T-helper 22 cell (primary cell): ENCODE data around the gene BCAS3.
"Not testable (repeated sequence)": the region's sequence is repeated elsewhere in the genome, so short reads cannot be mapped to it uniquely, and the experiment has no call there.

Experiments
- DNase-seq: peaks from one replicate; pipeline ENCODE4 v3.0.0-alpha.2; 2020; ENCODE audit warnings: low read depth

Gene BCAS3

GRCh38 chr17:60677308-60678117 is at the start of gene BCAS3:
TSS of gene BCAS3 (plus strand) at chr17:60677851.
- peak; percentile 96 for DNase-seq

DNA sequence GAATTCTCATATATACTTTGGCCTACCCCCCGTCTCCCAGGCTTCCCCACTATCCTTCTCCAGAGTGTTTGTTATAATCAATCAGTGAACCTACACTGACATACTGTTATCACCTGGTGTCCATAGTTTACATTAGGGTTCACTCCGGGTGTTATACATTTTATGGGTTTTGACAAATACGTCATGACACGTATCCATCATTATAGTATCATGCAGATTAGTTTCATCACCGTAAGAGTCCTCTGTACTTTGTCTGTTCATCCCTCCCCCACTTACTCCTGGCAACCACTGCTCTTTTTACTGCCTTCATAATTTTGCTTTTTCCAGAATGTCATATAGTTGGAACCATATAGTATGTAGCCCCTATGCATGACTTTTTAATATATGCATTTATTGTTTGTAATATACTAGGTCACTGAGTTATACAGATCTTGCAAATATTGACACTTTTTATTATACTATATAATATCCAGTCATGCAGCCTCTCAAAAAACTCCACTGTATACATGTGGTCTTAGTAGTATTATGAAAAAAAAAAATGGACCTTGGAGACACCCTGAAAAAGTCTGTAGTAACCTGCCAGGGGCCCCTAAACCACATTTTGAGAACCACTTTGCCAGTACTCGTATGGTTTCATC is 49.3 kb upstream of the BCAS3 start:
- DNase-seq = no peak

GRCh38 chr17:60629120-60629519 is 48.5 kb upstream of the BCAS3 start:
- DNase-seq = no peak

- no peak for DNase-seq
These were observed 47.3 kb upstream of the BCAS3 start for GRCh38 chr17:60630352-60630751.

DNA sequence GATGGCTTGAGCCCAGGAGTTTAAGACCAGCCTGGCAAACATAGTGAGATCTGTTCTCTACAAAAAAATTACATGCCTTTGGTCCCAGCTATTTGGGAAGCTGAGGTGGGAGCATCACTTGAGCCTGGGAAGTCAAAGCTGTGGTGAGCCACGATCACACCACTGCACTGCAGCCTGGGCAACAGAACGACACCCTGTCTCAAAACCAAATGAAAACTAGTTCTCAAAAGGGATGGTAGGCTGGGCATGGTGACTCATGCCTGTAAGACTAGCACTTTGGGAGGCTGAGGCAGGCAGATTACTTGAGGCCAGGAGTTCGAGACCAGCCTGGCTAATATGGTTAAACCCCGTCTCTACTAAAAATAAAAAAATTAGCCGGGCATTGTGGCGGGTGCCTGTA is 46.5 kb upstream of the BCAS3 start:
- no peak for DNase-seq

DNA sequence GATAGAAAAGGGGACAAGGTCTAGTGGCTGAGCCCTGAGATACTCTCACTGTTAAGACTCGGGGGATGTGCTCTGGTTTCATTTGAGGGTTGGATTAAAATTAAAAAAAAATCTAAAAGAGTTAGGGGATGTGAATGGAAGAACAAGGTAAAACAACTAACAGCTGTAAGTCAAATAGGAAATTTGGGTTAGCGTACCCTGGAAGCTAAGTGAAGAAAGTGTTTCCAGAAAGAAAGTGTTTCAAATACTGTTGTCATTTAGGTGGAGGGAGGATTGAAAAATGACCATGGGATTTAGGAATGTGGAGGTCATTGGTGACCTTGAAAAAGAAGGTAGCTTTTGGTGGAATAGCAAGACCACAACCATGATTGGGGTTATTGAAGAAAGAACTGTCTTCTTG is 40.0 kb upstream of the BCAS3 start:
- no peak for DNase-seq

DNA sequence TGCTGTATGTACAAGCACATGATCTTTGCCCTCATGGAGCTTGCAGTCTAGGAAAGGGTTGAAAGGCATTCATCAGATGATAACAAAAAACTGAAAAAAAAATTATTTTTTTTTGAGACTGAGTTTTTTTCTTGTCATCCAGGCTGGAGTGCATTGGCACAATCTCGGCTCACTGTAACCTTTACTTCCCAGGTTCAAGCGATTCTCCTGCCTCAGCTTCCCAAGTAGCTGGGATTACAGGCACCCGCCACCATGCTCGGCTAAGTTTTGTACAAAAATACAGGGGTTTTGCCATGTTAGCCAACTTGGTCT is 38.7 kb upstream of the BCAS3 start:
- no peak for DNase-seq

GRCh38 chr17:60640503-60640902 is 37.1 kb upstream of the BCAS3 start:
- no peak for DNase-seq

DNA sequence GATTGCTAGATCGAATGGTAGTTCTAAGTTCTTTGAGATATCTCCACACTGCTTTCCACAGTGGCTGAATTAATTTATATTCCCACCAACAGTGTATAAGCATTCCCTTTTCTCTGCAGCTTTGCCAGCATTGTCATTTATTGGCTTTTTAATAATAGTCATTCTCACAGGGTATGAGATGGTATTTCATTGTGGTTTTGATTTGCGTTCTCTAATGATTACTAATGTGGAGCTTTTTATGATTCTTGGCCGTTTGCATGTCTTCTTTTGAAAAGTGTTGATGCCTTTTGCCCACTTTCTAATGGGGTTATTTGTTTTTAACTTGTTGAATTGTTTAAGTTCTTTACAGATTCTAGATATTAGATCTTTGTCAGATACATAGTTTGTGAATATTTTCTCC is 36.5 kb upstream of the BCAS3 start:
- no peak for DNase-seq

DNA sequence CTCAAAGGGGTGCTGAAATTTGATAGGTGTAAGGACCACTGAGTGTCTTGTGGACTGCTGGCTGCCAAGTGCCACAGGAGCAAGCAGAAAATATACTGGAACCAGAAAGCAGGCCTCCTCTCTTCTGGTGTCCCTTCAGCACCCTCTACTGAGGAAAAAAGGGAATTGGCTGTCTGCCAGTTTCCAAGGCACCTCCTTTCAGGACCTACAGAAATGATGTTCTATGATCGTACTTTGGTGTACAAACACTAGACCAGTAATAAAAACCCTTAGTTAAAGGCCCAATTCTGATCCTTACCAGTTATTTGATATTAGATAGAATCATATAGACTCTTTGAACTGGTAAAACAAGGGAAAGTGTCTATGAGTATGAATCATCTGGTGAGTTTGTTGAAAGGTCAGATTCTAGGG is 35.8 kb upstream of the BCAS3 start:
- peak; percentile 3 for DNase-seq

GRCh38 chr17:60645918-60646523 is 31.6 kb upstream of the BCAS3 start:
- DNase-seq = no peak

DNA sequence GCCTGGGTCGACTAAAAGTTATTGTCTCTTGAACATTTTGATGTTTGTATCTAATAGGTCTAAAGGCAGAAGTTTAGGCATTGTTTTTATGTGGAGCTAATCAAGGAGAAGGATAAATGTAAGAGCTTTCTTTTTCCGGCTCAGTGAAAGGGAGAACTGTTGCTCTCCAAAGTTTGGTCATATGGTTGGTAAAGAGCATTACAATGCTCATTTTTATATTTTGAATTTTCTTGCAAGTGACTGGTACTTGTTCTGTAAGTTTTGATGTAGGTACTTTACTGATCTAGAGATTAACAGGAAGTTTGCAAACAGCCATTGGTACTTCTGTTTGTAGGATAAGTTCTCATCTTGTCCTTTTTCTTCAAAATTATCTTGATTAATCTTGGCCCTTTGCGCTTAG is 30.9 kb upstream of the BCAS3 start:
- DNase-seq = no peak

DNA sequence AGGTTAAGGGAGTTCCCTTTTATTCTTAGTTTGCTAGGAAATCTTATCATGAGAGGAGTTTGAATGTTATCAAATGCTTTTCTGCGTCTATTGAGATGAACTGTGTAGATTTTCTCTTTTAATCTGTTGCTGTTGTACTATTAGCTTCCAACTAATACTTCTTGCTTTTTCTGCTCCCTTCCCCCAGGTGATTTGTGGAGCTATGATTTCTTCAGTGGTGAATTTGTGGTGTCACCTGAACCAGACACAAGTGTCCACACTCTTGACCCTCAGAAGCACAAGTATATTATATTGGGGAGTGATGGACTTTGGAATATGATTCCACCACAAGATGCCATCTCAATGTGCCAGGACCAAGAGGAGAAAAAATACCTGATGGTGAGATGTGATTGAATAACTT is 29.9 kb upstream of the BCAS3 start:
- DNase-seq = no peak

- no peak for DNase-seq
These were observed 25.0 kb upstream of the BCAS3 start for GRCh38 chr17:60652454-60653247.

DNA sequence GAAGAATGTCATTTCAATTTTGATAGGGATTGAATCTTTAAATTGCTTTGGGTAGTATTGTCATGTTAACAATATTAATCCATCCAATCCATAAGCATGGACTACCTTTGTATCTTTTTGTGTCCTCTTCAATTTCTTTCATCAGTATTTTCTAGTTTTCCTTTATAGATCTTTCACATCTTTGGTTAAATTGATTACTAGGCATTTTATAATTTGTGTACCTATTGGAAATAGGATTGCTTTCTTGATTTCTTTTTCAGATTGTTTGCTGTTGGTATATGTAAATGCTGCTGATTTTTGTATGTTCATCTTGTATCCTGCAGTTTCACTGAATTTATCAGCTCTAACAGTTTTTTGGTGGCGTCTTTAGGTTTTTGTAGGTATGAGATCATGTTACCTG is 24.1 kb upstream of the BCAS3 start:
- no peak for DNase-seq

DNA sequence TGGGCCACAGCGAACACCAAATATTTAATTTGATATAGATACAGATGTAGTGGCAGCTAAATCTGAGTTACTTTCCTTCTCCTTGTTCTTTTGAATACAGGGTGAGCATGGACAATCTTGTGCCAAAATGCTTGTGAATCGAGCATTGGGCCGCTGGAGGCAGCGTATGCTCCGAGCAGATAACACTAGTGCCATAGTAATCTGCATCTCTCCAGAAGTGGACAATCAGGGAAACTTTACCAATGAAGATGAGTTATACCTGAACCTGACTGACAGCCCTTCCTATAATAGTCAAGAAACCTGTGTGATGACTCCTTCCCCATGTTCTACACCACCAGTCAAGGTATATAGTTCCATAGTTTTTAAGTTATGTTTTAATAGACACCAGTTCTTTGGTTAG is 21.2 kb upstream of the BCAS3 start:
- DNase-seq = no peak

GRCh38 chr17:60659156-60659555 is 18.5 kb upstream of the BCAS3 start:
- DNase-seq = no peak

- no peak for DNase-seq
These were observed 16.2 kb upstream of the BCAS3 start for GRCh38 chr17:60661489-60661888.

DNA sequence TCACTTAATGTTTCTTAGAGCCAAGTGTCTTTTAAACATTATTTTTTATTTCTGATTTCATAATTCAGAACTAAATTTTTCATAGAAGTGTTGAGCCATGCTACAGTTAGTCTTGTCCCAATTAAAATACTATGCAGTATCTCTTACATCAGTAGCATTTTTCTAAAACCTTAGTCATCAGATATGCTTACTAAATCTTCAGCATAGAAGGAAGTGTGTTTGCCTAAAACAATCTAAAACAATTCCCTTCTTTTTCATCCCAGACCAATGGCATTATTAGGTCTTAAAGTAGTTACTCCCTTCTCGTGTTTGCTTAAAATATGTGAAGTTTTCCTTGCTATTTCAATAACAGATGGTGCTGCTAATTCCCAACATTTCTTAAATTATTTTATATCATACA is 13.6 kb upstream of the BCAS3 start:
- DNase-seq = no peak

DNA sequence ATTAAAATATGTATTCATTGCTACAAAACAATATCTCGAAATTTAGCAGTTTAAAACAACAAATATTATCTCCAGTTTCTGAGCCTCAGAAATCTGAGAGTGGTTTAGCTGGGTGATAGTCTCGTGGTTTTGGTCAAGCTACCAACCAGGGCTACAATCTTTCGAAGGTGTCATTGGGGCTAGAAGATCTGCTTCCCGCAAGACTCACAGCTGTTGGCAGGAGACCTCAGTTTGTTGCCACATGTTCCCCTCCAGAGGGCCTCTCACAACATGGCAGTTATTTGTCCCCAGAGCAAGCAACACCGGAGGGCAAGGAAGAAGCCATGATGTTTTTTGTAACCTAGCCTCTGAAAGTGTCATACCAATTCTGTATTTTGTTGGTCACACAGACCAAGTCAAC is 12.0 kb upstream of the BCAS3 start:
- DNase-seq = no peak

DNA sequence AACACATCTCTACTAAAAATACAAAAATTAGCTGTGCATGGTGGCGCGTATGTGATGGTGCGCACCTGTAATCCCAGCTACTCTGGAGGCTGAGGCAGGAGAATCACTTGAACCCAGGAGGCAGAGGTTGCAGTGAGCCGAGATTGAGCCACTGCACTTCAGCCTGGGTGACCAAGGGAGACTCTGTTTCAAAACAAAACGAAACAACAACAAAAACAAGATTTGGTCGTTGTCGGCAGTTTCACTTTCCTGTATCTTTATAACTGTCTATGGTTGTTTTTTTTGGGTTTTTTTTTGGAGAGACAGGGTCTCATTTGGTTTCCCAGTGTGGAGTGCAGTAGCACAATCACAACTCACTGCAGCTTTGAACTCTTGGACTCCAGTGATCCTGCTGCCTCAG is 8.9 kb upstream of the BCAS3 start:
- DNase-seq = not testable (repeated sequence)

GRCh38 chr17:60671482-60671881 is 6.2 kb upstream of the BCAS3 start:
- no peak for DNase-seq

- not testable (repeated sequence) for DNase-seq
These were observed 3.0 kb upstream of the BCAS3 start for GRCh38 chr17:60674637-60675036.
